Epithelial cell of esophagus (primary cell): ENCODE results near the gene A2M.

ENCODE experiments used
- DNase-seq: peaks from one replicate; pipeline ENCODE4 v3.0.0; 2010; ENCODE audit warnings: low read depth
- H3K4me3 ChIP-seq: 2 replicates; pipeline ENCODE4 v1.5.1; 2011; ENCODE audit warnings: mild to moderate bottlenecking, low read length, control low read depth
- CTCF ChIP-seq: IDR thresholded peaks from 2 replicates; pipeline ENCODE4 v1.5.1; 2011; ENCODE audit warnings: low read depth, mild to moderate bottlenecking, low read length, control low read depth, inconsistent platforms; ENCODE audit not compliant: insufficient read depth; ENCODE audit errors: missing control alignments

Gene A2M

GRCh38 chr12:9099552-9100190 lies 16.0 kb downstream of the A2M start:
- no peak for DNase-seq
- no peak overlapping the region for H3K4me3 ChIP-seq
- TF ChIP-seq CTCF, result no peak

GRCh38 chr12:9098463-9099026 lies 17.2 kb downstream of the A2M start:
- no peak overlapping the region for H3K4me3 ChIP-seq
- DNase-seq, result no peak
- no peak for TF ChIP-seq CTCF

DNA sequence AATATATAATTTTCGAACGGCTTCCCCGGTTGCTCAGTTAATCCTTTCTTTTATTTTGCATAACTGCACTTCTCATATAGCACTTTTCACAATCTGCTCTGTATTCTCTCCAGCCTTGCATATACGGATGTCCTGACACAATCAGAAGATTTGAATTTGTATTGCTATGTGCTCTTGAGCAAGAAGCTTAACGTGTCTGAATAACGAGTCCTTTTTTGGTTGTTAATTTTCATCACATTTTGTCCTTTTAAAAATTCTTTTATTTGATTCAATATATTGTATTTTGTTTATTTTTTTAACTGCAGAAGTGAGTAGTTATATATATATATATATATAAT lies 17.6 kb downstream of the A2M start:
- no peak overlapping the region for H3K4me3 ChIP-seq
- no peak for TF ChIP-seq CTCF
- no peak for DNase-seq

- no peak overlapping the region for H3K4me3 ChIP-seq
- DNase-seq, result peak; percentile 36
- TF ChIP-seq CTCF, result no peak
These were observed 19.0 kb downstream of the A2M start for GRCh38 chr12:9096563-9097176.

GRCh38 chr12:9095322-9095721 lies 20.4 kb downstream of the A2M start:
- no peak for DNase-seq
- no peak for TF ChIP-seq CTCF
- no peak overlapping the region for H3K4me3 ChIP-seq

- DNase-seq, result no peak
- no peak overlapping the region for H3K4me3 ChIP-seq
- no peak for TF ChIP-seq CTCF
These were observed 21.1 kb downstream of the A2M start for GRCh38 chr12:9094512-9095206.
